SU-DHL-6 (cell line): Measurements from ENCODE around the gene H2AZ2.

Experiments used
- H2AFZ ChIP-seq: fragments of 200-600 bp; sonication (generic); 2 replicates; pipeline ENCODE4 v1.6.1; 2014; ENCODE audit warnings: low read depth, mild to moderate bottlenecking, moderate library complexity, mixed read lengths, antibody characterized with exemption, low read length; ENCODE audit not compliant: severe bottlenecking
- H3F3A ChIP-seq: fragments of 200-600 bp; shearing (Covaris generic); 2 replicates; pipeline ENCODE4 v1.6.0; 2016; ENCODE audit warnings: antibody characterized with exemption, mild to moderate bottlenecking; ENCODE audit not compliant: insufficient read depth
- H3K27ac ChIP-seq: fragments of 200-600 bp; sonication (generic); 2 replicates; pipeline ENCODE4 v1.5.1; 2016; ENCODE audit warnings: low read depth, mild to moderate bottlenecking, low read length, moderate library complexity, mixed read lengths
- H3K27me3 ChIP-seq: fragments of 200-600 bp; sonication (generic), shearing (Covaris generic); 2 replicates; pipeline ENCODE4 v1.6.0; 2014; ENCODE audit warnings: mild to moderate bottlenecking, low read length
- H3K36me3 ChIP-seq: fragments of 200-600 bp; sonication (generic); 2 replicates; pipeline ENCODE4 v1.6.1; 2014; ENCODE audit warnings: mild to moderate bottlenecking, low read length, mixed read lengths
- H3K4me2 ChIP-seq: fragments of 300-600, 200-600 bp; shearing (Covaris generic), sonication (generic); 2 replicates; pipeline ENCODE4 v1.6.0; 2014; ENCODE audit warnings: low read length, low read depth, mild to moderate bottlenecking; ENCODE audit not compliant: poor library complexity, severe bottlenecking
- H3K4me3 ChIP-seq: fragments of 200-600 bp; sonication (generic); 2 replicates; pipeline ENCODE4 v1.5.1; 2014; ENCODE audit warnings: antibody characterized with exemption, low read length, mild to moderate bottlenecking, mixed read lengths; ENCODE audit not compliant: insufficient read depth, poor library complexity, severe bottlenecking
- H3K79me2 ChIP-seq: fragments of 200-600 bp; sonication (generic); 2 replicates; pipeline ENCODE4 v1.6.1; 2014; ENCODE audit warnings: mild to moderate bottlenecking, low read length, moderate library complexity; ENCODE audit not compliant: insufficient read depth
- H3K9ac ChIP-seq: fragments of 200-600 bp; sonication (generic); 2 replicates; pipeline ENCODE4 v1.7.0; 2014; ENCODE audit warnings: mild to moderate bottlenecking, low read length
- H3K9me2 ChIP-seq: fragments of 200-600 bp; sonication (generic); replicated peaks from 2 replicates; pipeline ENCODE4 v1.6.1; 2014; ENCODE audit warnings: low read length; ENCODE audit not compliant: insufficient read depth
- H3K9me3 ChIP-seq: fragments of 200-600 bp; sonication (generic); 2 replicates; pipeline ENCODE4 v1.6.1; 2014; ENCODE audit warnings: low read length, mixed read lengths; ENCODE audit not compliant: insufficient read depth
- H4K20me1 ChIP-seq: fragments of 200-600 bp; sonication (generic); 2 replicates; pipeline ENCODE4 v1.6.1; 2014; ENCODE audit warnings: low read depth, mild to moderate bottlenecking, antibody characterized with exemption, low read length, moderate library complexity, mixed read lengths
- EZH2phosphoT487 ChIP-seq: fragments of 200-600 bp; sonication (generic), shearing (Covaris generic); conservative IDR thresholded peaks from 2 replicates; pipeline ENCODE4 v1.6.1; 2018; ENCODE audit warnings: mild to moderate bottlenecking, antibody characterized with exemption, low read length, moderate library complexity, mixed read lengths
- TF ChIP-seq, protein P1 (sequence below): fragments of 200-600 bp; sonication (generic); IDR thresholded peaks from one replicate; pipeline ENCODE4 v1.5.1; 2017; ENCODE audit warnings: antibody characterized with exemption, mild to moderate bottlenecking, low read length, moderate library complexity; ENCODE audit not compliant: insufficient read depth, poor library complexity, severe bottlenecking

The H2AZ2 gene

DNA sequence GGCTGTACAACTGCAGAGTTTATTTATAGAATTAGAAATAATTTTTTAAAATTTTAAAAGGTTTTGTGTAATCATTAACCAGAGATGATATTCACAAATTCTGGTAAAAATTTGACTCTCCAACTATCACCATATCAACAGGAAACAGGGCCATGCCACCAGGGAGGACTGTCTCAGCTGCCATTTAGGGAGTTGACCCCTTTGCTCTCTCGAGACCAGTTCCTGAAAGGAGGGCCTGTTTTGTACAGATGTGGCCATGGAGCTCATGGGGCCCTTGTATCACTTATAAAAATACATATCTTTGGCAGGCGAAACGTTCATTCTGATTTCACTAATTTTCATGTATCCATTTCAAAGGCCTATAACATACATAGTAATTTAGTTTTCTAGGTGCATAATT, 20.3 kb downstream of the H2AZ2 start:
- Histone ChIP-seq H4K20me1 (no peaks in the 10 kb centered on the region), H3F3A (peaks cover 10% of the 10 kb centered on the region; the same call in 1 of the 2 replicates), H2AFZ (no peak overlapping the region), H3K9ac (no peak overlapping the region), H3K27ac (no peak overlapping the region), H3K4me3 (no peak overlapping the region), H3K9me2 (no peaks in the 10 kb centered on the region), H3K79me2 (no peaks in the 10 kb centered on the region; the same call in 1 of the 2 replicates), H3K27me3 (no peaks in the 10 kb centered on the region), H3K36me3 (peaks cover 37% of the 10 kb centered on the region), H3K4me2 (no peak overlapping the region), H3K9me3 (no peaks in the 10 kb centered on the region)
- TF ChIP-seq, protein P1, sequence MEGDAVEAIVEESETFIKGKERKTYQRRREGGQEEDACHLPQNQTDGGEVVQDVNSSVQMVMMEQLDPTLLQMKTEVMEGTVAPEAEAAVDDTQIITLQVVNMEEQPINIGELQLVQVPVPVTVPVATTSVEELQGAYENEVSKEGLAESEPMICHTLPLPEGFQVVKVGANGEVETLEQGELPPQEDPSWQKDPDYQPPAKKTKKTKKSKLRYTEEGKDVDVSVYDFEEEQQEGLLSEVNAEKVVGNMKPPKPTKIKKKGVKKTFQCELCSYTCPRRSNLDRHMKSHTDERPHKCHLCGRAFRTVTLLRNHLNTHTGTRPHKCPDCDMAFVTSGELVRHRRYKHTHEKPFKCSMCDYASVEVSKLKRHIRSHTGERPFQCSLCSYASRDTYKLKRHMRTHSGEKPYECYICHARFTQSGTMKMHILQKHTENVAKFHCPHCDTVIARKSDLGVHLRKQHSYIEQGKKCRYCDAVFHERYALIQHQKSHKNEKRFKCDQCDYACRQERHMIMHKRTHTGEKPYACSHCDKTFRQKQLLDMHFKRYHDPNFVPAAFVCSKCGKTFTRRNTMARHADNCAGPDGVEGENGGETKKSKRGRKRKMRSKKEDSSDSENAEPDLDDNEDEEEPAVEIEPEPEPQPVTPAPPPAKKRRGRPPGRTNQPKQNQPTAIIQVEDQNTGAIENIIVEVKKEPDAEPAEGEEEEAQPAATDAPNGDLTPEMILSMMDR: no peak
- no peak for TF ChIP-seq EZH2phosphoT487

DNA sequence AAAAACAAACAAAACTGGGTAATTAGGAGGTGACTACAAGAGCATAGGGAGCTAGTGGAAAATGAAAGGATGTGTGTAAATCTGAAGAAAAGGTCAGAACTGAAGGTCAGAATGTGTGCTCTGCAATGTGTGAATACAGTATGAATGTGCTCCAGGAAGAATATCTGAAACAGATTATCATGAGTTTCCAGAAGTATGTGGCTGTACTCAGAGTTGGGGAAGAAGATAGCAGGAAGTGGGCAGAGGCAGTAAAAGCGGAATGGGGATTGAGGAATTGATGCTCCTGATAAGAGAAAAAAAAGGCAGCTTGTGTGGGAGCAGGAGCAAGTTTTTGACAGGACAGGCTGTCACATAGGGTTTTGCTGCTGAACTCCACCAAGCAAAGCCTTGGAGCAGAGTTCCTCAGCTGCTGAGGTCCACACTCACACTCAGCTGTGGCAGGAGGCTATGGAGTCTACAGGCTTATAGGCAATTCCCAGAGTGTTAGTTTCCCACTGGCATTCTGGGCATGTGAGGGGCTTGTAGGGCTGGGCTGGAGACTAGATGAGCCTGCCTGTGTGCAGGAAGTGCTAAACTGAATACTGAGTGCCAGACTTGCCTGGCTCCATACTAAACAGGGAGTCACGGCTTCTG, 22.9 kb downstream of the H2AZ2 start:
- H3K27me3 ChIP-seq: no peaks in the 10 kb centered on the region
- no peak overlapping the region for H3K4me2 ChIP-seq
- H3K4me3 ChIP-seq: no peak overlapping the region
- H3K36me3 ChIP-seq: peaks cover 17% of the 10 kb centered on the region
- no peaks in the 10 kb centered on the region for H3K79me2 ChIP-seq
- H3F3A ChIP-seq: peaks cover 10% of the 10 kb centered on the region; the same call in 1 of the 2 replicates
- H3K9me3 ChIP-seq: no peaks in the 10 kb centered on the region
- no peaks in the 10 kb centered on the region for H3K9me2 ChIP-seq
- H3K27ac ChIP-seq: no peak overlapping the region
- H3K9ac ChIP-seq: no peak overlapping the region
- no peak for TF ChIP-seq EZH2phosphoT487
- no peak overlapping the region for H2AFZ ChIP-seq
- no peaks in the 10 kb centered on the region for H4K20me1 ChIP-seq

DNA sequence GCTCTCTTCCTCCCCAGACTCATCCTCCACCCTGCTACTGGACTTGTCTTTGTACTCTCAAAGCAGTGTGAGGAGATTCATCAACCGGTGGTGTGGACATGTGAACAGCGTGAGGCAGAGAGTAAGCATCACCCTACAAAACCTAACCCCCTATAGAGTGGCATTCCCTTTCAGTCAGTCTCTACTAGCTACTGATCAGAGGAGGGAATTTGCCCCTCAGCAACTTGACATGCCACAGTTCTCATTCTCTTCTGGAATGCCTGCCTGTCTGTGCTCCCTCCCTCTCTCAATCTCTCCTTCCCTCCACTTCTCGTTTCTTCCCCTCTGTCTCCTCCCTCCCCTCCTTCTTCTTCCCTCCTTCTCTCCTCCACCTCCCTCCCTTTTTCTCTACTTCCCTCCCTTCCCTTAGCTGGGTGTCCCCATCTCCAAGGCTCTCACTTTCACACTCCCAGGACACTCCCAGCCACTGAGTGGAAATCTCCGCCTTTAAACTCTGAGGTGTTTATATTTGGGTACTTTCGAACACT, 24.6 kb downstream of the H2AZ2 start:
- Histone ChIP-seq H3F3A (peaks cover 6% of the 10 kb centered on the region; the same call in 1 of the 2 replicates), H2AFZ (no peak overlapping the region), H4K20me1 (no peaks in the 10 kb centered on the region), H3K27ac (no peak overlapping the region), H3K9me2 (no peaks in the 10 kb centered on the region), H3K9me3 (no peaks in the 10 kb centered on the region), H3K4me3 (no peak overlapping the region), H3K27me3 (no peaks in the 10 kb centered on the region), H3K36me3 (peaks cover 7% of the 10 kb centered on the region; the same call in 1 of the 2 replicates), H3K4me2 (no peak overlapping the region), H3K79me2 (no peaks in the 10 kb centered on the region), H3K9ac (no peak overlapping the region)
- TF ChIP-seq, protein P1: no peak
- no peak for TF ChIP-seq EZH2phosphoT487

DNA sequence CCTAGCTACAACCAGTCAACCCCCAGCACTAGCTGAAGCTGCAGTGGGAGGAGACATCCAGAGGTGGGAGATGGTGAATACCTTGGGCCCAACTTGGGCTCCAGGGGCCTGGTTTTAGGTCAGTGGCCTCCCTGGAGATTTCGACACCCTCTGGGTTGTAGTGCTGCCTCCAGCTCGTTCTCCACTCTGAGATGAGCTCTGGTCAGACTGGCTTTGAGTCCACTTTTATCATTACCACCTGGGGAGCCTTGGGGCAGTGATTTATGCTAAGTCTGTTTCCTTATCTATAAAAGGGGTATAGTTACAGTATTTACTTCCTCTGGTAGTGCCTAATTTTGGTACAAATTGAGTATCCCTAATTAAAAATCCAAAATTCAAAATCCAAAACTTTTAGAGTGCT, 28.6 kb downstream of the H2AZ2 start:
- Histone ChIP-seq H2AFZ (no peak overlapping the region), H3K9me2 (no peaks in the 10 kb centered on the region), H3K36me3 (no peaks in the 10 kb centered on the region), H3K9me3 (no peaks in the 10 kb centered on the region), H3K4me3 (no peak overlapping the region), H3K4me2 (no peak overlapping the region), H3F3A (no peaks in the 10 kb centered on the region), H3K9ac (no peak overlapping the region), H4K20me1 (no peaks in the 10 kb centered on the region), H3K27me3 (no peaks in the 10 kb centered on the region), H3K79me2 (no peaks in the 10 kb centered on the region), H3K27ac (no peak overlapping the region)
- TF ChIP-seq, protein P1: no peak
- TF ChIP-seq EZH2phosphoT487: no peak
